Gastroesophageal sphincter (tissue), 4 donors: ENCODE results near the gene ADGRD1. TPM values are rescaled to one million over a fixed set of nuclear protein-coding genes. Genes with fewer than 3 reads are reported as not detected.

ENCODE experiments used
- ATAC-seq: fragments of 150-250 bp; one replicate; pipeline ENCODE4 v1.9.1; 2016; ENCODE audit warnings: mild to moderate bottlenecking, moderate library complexity
- H3K27ac ChIP-seq, 4 donors: fragments of 200-600 bp; sonication (generic) in 3 of 4; 1 replicate in 3 of 4; 2 replicates in 1 of 4; pipeline ENCODE4 v1.5.1; 2016 to 2019
- H3K27me3 ChIP-seq: fragments of 200-600 bp; sonication (generic); one replicate; pipeline ENCODE4 v1.5.1; 2019
- H3K36me3 ChIP-seq, 2 donors: fragments of 200-600 bp; sonication (generic); one replicate each; pipeline ENCODE4 v1.5.1; 2019; ENCODE audit warnings: control low read depth in 1 of 2
- H3K4me1 ChIP-seq, 3 donors: fragments of 200-600 bp; sonication (generic); 1 replicate in 2 of 3; 2 replicates in 1 of 3; pipeline ENCODE4 v1.5.1; 2016 to 2019; ENCODE audit warnings: control low read depth in 2 of 3
- H3K4me3 ChIP-seq, 2 donors: fragments of 200-600 bp; sonication (generic); one replicate each; pipeline ENCODE4 v1.5.1; 2019; ENCODE audit warnings: mild to moderate bottlenecking in 1 of 2, moderate library complexity in 1 of 2
- H3K9me3 ChIP-seq, 3 donors: fragments of 200-600 bp; sonication (generic); one replicate each; pipeline ENCODE4 v1.5.1; 2017 to 2019; ENCODE audit warnings: control low read depth in 2 of 3
- CTCF ChIP-seq, 4 experiments: fragments of 200-600 bp in 2 of 4; fragments of 450-650 bp in 2 of 4; sonication (generic) in 1 of 4; IDR thresholded peaks; one replicate each; pipeline ENCODE4 v1.5.1; 2017 to 2019; ENCODE audit warnings: antibody characterized with exemption in 4 of 4, mild to moderate bottlenecking in 2 of 4, moderate library complexity in 2 of 4
- EP300 ChIP-seq: sonication (generic); formaldehyde crosslinking; IDR thresholded peaks from one replicate; pipeline ENCODE4 v1.6.1; 2017; ENCODE audit warnings: antibody characterized with exemption, mild to moderate bottlenecking
- POLR2A ChIP-seq, 2 donors: fragments of 450-650 bp; IDR thresholded peaks; one replicate each; pipeline ENCODE4 v1.6.1; 2017; ENCODE audit warnings: antibody characterized with exemption in 2 of 2, mild to moderate bottlenecking in 2 of 2, moderate library complexity in 1 of 2
- POLR2AphosphoS5 ChIP-seq: sonication (generic); formaldehyde crosslinking; IDR thresholded peaks from one replicate; pipeline ENCODE4 v1.6.1; 2017; ENCODE audit warnings: antibody characterized with exemption
- WGBS, 2 donors: methylation state at CpG; one replicate each; pipeline ENCODE4 v1.1.5; 2018; ENCODE audit warnings: low coverage in 1 of 2; 5-methylcytosine and 5-hydroxymethylcytosine counted together
- total RNA-seq, 4 donors: library from RNA; depleted of rRNA; stranded (reverse); fragments of >200 nt; gene quantifications; one replicate each; pipeline ENCODE4 v1.1.0, GENCODE V29; 2016

Gene ADGRD1
- total RNA-seq, 4 donors from 2014 or later = 19.1 to 43.4 (median 31.3) TPM

- WGBS, 2 donors = 100% methylated on average over 2 of the region's 8 CpGs; no CpG with 5 or more reads in 1 of the 2 donors
- H3K27ac ChIP-seq = peak overlapping the region in 2 of 4 donors; percentile 6 to 40
- ATAC-seq = no peak
- H3K9me3 ChIP-seq = no peaks in the 10 kb centered on the region
- peaks cover 0 to 53% of the 10 kb centered on the region in 2 donors for H3K36me3 ChIP-seq
- H3K4me3 ChIP-seq = no peak overlapping the region
- no peaks in the 10 kb centered on the region for H3K27me3 ChIP-seq
- no peak for TF ChIP-seq CTCF (IDR thresholded peaks at IDR 0.05)
- no peak for TF ChIP-seq POLR2AphosphoS5
- no peak for TF ChIP-seq POLR2A (IDR thresholded peaks at IDR 0.05)
- no peak for TF ChIP-seq EP300
- no peaks in the 10 kb centered on the region for H3K4me1 ChIP-seq
These were observed 35.7 kb downstream of the ADGRD1 start for GRCh38 chr12:130989391-130989790.

DNA sequence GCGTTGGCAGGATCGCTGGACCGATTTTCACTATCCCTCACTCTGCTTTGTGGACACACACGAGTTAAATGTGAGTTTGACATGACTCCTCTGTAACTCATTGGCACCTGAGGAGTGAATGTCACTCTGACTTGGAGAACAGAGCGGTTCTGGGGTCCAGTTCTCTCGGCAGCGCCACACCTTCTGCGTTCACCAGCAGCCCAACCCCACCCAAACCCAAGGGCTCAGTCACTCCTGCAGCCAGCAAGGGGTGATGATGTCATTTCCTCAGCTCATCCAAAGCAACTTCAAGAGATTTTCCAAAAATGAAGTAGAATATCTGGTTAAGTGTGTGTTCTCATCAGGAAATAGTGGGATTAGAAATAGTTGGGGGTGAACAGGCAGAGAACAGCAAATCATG, 36.3 kb downstream of the ADGRD1 start:
- no peak overlapping the region for H3K4me3 ChIP-seq
- ATAC-seq = peak; percentile 81
- no peaks in the 10 kb centered on the region for H3K9me3 ChIP-seq
- peaks cover 0 to 60% of the 10 kb centered on the region in 2 donors for H3K36me3 ChIP-seq
- H3K4me1 ChIP-seq = no peaks in the 10 kb centered on the region
- H3K27me3 ChIP-seq = no peaks in the 10 kb centered on the region
- WGBS, 2 donors = 65% methylated on average over 5 of the region's 8 CpGs; no CpG with 5 or more reads in 1 of the 2 donors
- peak overlapping the region in 2 of 4 donors; percentile 6 to 40 for H3K27ac ChIP-seq
- TF ChIP-seq POLR2AphosphoS5 = no peak
- TF ChIP-seq POLR2A (IDR thresholded peaks at IDR 0.05) = no peak
- TF ChIP-seq CTCF (IDR thresholded peaks at IDR 0.05) = no peak
- TF ChIP-seq EP300 = no peak

GRCh38 chr12:130992448-130992847, 38.7 kb downstream of the ADGRD1 start:
- no peaks in the 10 kb centered on the region for H3K27me3 ChIP-seq
- no peaks in the 10 kb centered on the region for H3K9me3 ChIP-seq
- TF ChIP-seq POLR2A (IDR thresholded peaks at IDR 0.05) (no peak), EP300 (no peak), POLR2AphosphoS5 (no peak), CTCF (IDR thresholded peaks at IDR 0.05) (no peak)
- H3K4me3 ChIP-seq = no peak overlapping the region
- H3K36me3 ChIP-seq = peaks cover 0 to 58% of the 10 kb centered on the region in 2 donors
- WGBS, 2 donors = 0 to 83% methylated on average over 1 to 2 of the region's 8 CpGs
- no peak overlapping the region for H3K27ac ChIP-seq
- no peak for ATAC-seq
- H3K4me1 ChIP-seq = no peaks in the 10 kb centered on the region

- TF ChIP-seq CTCF (IDR thresholded peaks at IDR 0.05) (no peak), POLR2A (IDR thresholded peaks at IDR 0.05) (no peak), POLR2AphosphoS5 (no peak), EP300 (no peak)
- peaks cover 0 to 57% of the 10 kb centered on the region in 2 donors for H3K36me3 ChIP-seq
- no peak overlapping the region for H3K4me3 ChIP-seq
- H3K27me3 ChIP-seq = no peaks in the 10 kb centered on the region
- ATAC-seq = no peak
- 82 to 85% methylated on average over 2 to 5 of the region's 5 CpGs for WGBS, 2 donors
- H3K4me1 ChIP-seq = no peaks in the 10 kb centered on the region
- H3K9me3 ChIP-seq = no peaks in the 10 kb centered on the region
- no peak overlapping the region for H3K27ac ChIP-seq
These were observed 39.4 kb downstream of the ADGRD1 start for GRCh38 chr12:130992979-130993538.
